OCI-LY7 (cell line): ENCODE data around the gene PCNX3.

Experiments used
- CTCF ChIP-seq: fragments of 200-600 bp; sonication (generic); conservative IDR thresholded peaks from 2 replicates; pipeline ENCODE4 v1.5.1; 2014; ENCODE audit warnings: mild to moderate bottlenecking, antibody characterized with exemption, low read length, moderate library complexity, mixed read lengths
- EZH2phosphoT487 ChIP-seq: fragments of 200-600 bp; sonication (generic); IDR thresholded peaks from 2 replicates; pipeline ENCODE4 v1.6.1; 2018; ENCODE audit warnings: low read depth, borderline replicate concordance, mild to moderate bottlenecking, mixed run types, antibody characterized with exemption, low read length, moderate library complexity, mixed read lengths

GRCh38 chr11:65648997-65649493, 33.5 kb downstream of the PCNX3 start:
- TF ChIP-seq EZH2phosphoT487: no peak
- TF ChIP-seq CTCF: no peak
